Cardiac muscle cell (in vitro differentiated cells and primary cell): ENCODE data around the gene RTN4IP1. TPM values are rescaled to one million over a fixed set of nuclear protein-coding genes. Genes with fewer than 3 reads are reported as not detected.

Source experiments
- DNase-seq, 2 donors: peaks; one replicate each; pipeline versions ENCODE4 v3.0.0 to v3.0.0-alpha.2; 2010 to 2017; ENCODE audit warnings: low read depth in 1 of 2, low spot score in 1 of 2
- H3K27ac ChIP-seq: fragments of 200-600 bp; sonication (generic); 2 replicates; pipeline ENCODE4 v1.5.1; 2016
- H3K27me3 ChIP-seq: fragments of 200-600 bp; sonication (generic); 2 replicates; pipeline ENCODE4 v1.6.0; 2016; ENCODE audit warnings: control low read depth
- H3K36me3 ChIP-seq: fragments of 200-600 bp; sonication (generic); 2 replicates; pipeline ENCODE4 v1.5.1; 2016; ENCODE audit warnings: control low read depth
- H3K4me1 ChIP-seq: fragments of 200-600 bp; sonication (generic); 2 replicates; pipeline ENCODE4 v1.8.1; 2017; ENCODE audit warnings: low read depth, mild to moderate bottlenecking, mixed run types
- H3K4me3 ChIP-seq: fragments of 200-600 bp; sonication (generic); 2 replicates; pipeline ENCODE4 v1.5.1; 2016; ENCODE audit warnings: mild to moderate bottlenecking
- H3K9me3 ChIP-seq: fragments of 200-600 bp; sonication (generic); 2 replicates; pipeline ENCODE4 v1.5.1; 2017; ENCODE audit warnings: low read depth, mild to moderate bottlenecking, control low read depth
- CTCF ChIP-seq: IDR thresholded peaks from 2 replicates; pipeline ENCODE4 v1.5.1; 2012; ENCODE audit warnings: low read depth, mild to moderate bottlenecking, low read length
- polyA plus RNA-seq: library from polyadenylated mRNA; unstranded; fragments of >200 nt; fragmentation: Nextera tagmentation; extraction: Ambion mirVana; gene quantifications from 2 replicates; pipeline ENCODE4 v1.2.1, GENCODE V29; 2016
- total RNA-seq: library from RNA; depleted of rRNA; stranded (reverse); fragments of >200 nt; gene quantifications from 2 replicates; pipeline ENCODE4 v1.2.3, GENCODE V29; 2016

RTN4IP1 gene
- total and polyA plus RNA-seq, 2 experiments from 2014 or later = 6.8 to 13.9 TPM

DNA sequence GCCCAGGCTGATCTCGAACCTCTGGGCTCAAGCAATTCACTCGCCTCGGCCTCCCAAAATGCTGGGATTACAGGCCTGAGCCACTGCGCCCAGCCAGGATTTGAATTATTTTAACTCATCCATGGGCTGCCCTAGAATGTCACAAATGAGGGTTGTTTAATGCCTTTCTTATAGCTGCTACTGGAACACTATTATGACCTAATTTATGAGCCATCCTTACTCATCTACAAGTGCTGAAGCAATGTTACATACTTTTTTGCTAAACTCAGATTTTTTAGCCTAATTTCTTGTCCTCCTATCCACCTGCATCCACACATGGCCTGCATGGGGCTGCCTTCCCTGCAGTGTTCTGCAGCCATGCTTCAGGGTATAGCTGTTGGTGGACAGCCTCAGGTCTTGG, 59.9 kb downstream of the RTN4IP1 start:
- H3K27ac ChIP-seq = no peak overlapping the region
- no peak for TF ChIP-seq CTCF
- H3K4me1 ChIP-seq = no peaks in the 10 kb centered on the region
- DNase-seq = no peak
- H3K9me3 ChIP-seq = no peaks in the 10 kb centered on the region
- no peak overlapping the region for H3K4me3 ChIP-seq
- H3K36me3 ChIP-seq = no peaks in the 10 kb centered on the region
- H3K27me3 ChIP-seq = no peaks in the 10 kb centered on the region

GRCh38 chr6:106568530-106568929, 60.8 kb downstream of the RTN4IP1 start:
- Histone ChIP-seq H3K27ac (no peak overlapping the region), H3K4me3 (no peak overlapping the region), H3K9me3 (no peaks in the 10 kb centered on the region), H3K4me1 (no peaks in the 10 kb centered on the region), H3K36me3 (no peaks in the 10 kb centered on the region), H3K27me3 (no peaks in the 10 kb centered on the region)
- DNase-seq = no peak
- TF ChIP-seq CTCF = no peak

GRCh38 chr6:106564476-106564875, 64.8 kb downstream of the RTN4IP1 start:
- no peak overlapping the region for H3K27ac ChIP-seq
- no peak for DNase-seq
- no peaks in the 10 kb centered on the region for H3K27me3 ChIP-seq
- H3K36me3 ChIP-seq = no peaks in the 10 kb centered on the region
- TF ChIP-seq CTCF = no peak
- H3K9me3 ChIP-seq = no peaks in the 10 kb centered on the region
- H3K4me3 ChIP-seq = no peak overlapping the region
- no peaks in the 10 kb centered on the region for H3K4me1 ChIP-seq

DNA sequence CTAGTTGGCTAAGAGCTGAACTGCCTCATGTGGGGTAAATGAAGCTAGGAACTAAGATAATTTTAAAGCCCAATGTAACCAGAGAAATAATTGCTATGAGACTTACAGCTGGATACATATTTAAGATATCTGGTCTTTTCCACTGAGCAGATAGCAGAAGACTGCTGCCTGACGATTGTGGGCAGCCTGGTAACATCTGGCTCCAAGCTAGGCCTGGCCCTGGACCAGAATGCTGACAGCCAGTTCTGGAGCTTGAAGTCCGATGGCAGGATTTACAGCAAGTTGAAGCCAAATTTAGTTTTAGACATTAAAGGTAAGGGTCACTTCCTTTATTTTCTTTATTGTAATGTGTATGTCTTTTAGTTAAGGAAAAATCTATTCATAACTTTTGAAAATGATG, 65.7 kb downstream of the RTN4IP1 start:
- no peaks in the 10 kb centered on the region for H3K27me3 ChIP-seq
- no peaks in the 10 kb centered on the region for H3K36me3 ChIP-seq
- H3K4me1 ChIP-seq = no peaks in the 10 kb centered on the region
- H3K9me3 ChIP-seq = no peaks in the 10 kb centered on the region
- peak in 1 of 2 donors; percentile 45 for DNase-seq
- no peak for TF ChIP-seq CTCF
- H3K27ac ChIP-seq = no peak overlapping the region
- H3K4me3 ChIP-seq = no peak overlapping the region

- Histone ChIP-seq H3K9me3 (no peaks in the 10 kb centered on the region), H3K4me1 (no peaks in the 10 kb centered on the region), H3K4me3 (no peak overlapping the region), H3K27me3 (no peaks in the 10 kb centered on the region), H3K36me3 (no peaks in the 10 kb centered on the region), H3K27ac (no peak overlapping the region)
- no peak for TF ChIP-seq CTCF
- DNase-seq = no peak
Measured at GRCh38 chr6:106561686-106562405, 67.5 kb downstream of the RTN4IP1 start.
